HG02610 (cell line): Measurements from ENCODE around the gene ZNF74.

ENCODE experiments used
- ATAC-seq: cut with Tn5 transposase; IDR thresholded peaks from one replicate; pipeline ENCODE4 v1.9.1; 2021; ENCODE audit warnings: mild to moderate bottlenecking, moderate library complexity; ENCODE audit not compliant: unreplicated experiment

Gene ZNF74

DNA sequence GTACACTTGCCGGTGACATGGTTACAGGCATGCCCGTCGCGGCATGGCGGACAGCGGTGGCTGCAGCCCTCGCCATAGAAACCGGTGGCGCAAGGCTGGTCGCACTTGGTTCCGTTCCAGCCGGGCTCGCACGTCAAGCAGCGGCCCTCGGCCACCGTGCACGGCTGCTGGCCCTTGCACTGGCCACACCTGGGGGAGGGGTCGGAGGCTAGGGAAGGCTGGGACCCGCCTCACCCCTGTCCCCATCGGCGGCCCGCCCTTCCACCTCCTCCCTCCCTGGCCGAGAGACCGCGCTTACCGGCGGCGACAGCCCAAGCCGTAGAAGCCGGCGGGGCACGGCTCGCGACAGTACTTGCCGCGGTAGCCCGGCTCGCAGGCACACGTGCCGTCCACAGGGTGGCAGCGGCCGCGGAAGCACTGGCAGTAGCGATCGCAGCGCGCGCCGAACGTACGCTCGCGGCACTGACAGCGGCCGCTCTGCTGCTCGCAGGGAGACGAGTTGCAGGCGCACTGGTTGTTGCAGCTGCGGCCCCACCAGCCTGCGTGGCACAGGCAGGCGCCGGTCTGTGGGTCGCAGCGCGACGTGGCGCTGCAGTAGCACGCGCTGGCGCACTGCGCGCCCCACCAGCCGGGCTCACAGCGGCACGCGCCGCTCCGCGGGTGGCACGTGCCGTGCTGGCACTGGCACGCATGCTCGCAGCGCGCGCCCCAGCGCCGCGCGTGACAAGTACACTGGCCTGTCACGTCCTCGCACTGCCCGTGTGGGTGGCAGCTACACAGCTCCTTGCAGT, 37.0 kb downstream of the ZNF74 start:
- no peak for ATAC-seq

GRCh38 chr22:20431511-20432192, 37.7 kb downstream of the ZNF74 start:
- ATAC-seq: no peak

DNA sequence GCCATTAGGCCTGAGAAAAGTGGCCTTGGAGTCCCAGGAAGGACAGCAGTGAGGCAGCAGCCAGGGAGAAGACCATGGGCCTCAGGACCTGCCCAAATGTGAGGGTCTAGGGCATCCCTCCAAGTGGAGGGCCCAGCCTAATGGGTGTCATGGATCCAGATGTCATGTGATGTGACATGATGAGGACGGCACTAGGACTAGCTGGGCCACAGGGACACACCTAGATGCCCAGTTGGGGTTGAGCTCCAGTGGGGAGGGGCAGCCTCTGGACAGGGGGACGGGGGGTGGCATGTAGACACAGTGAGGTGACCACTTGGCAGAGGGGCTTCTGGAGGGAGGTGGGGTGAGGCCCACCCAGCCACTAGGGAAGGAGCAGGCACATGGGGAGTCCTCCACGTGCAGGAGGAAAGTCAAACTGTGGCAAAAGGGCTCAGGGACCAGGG, 38.3 kb downstream of the ZNF74 start:
- no peak for ATAC-seq

- ATAC-seq: no peak
Measured at GRCh38 chr22:20433191-20433590, 39.2 kb downstream of the ZNF74 start.

- no peak for ATAC-seq
Measured at GRCh38 chr22:20433686-20434241, 39.8 kb downstream of the ZNF74 start.

GRCh38 chr22:20434264-20434751, 40.4 kb downstream of the ZNF74 start:
- ATAC-seq: no peak

DNA sequence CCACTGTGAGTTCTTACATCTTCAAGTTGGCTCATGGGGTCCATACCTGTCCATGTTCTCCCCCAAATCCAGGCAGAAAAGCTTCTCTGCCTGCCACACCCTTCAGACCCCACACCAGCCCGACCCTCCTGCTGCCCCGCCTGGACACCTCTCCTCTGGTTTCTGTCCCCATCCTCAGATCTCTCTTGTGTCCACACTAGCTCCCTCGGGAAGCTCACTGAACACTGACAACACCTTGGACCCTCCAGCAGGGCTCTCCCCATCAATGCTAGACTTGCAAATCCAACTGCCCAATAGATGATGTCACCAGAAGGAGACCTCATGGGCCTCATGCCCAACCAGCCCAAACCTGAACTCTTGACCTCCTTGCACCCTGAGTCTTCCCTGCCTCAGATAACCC, 40.8 kb downstream of the ZNF74 start:
- ATAC-seq: no peak

GRCh38 chr22:20435436-20436306, 41.7 kb downstream of the ZNF74 start:
- no peak for ATAC-seq

GRCh38 chr22:20436307-20436767, 42.4 kb downstream of the ZNF74 start:
- ATAC-seq: no peak

- ATAC-seq: no peak
Measured at GRCh38 chr22:20436768-20437612, 43.0 kb downstream of the ZNF74 start.

- no peak for ATAC-seq
Measured at GRCh38 chr22:20437613-20438426, 43.9 kb downstream of the ZNF74 start, which contains the start of gene SCARF2. SCARF2 (minus strand) TSS chr22:20437825; CDS start chr22:20437754, 71 bp downstream.

DNA sequence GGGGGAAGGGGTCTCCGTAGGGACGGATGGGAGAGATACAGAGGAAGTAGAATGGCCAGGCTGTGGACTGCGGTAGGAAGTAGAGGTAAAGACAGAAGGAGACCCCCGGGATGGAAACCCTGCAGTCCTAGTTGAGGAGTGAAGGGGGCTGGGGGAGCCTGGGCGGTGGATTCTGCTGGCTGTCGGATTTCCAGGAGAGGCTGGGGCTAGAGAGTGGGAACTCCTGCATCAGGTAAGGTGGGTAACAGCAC, 44.4 kb downstream of the ZNF74 start:
- no peak for ATAC-seq

GRCh38 chr22:20438678-20439492, 44.9 kb downstream of the ZNF74 start:
- ATAC-seq: no peak

- ATAC-seq: no peak
Measured at GRCh38 chr22:20439556-20439927, 45.6 kb downstream of the ZNF74 start.

DNA sequence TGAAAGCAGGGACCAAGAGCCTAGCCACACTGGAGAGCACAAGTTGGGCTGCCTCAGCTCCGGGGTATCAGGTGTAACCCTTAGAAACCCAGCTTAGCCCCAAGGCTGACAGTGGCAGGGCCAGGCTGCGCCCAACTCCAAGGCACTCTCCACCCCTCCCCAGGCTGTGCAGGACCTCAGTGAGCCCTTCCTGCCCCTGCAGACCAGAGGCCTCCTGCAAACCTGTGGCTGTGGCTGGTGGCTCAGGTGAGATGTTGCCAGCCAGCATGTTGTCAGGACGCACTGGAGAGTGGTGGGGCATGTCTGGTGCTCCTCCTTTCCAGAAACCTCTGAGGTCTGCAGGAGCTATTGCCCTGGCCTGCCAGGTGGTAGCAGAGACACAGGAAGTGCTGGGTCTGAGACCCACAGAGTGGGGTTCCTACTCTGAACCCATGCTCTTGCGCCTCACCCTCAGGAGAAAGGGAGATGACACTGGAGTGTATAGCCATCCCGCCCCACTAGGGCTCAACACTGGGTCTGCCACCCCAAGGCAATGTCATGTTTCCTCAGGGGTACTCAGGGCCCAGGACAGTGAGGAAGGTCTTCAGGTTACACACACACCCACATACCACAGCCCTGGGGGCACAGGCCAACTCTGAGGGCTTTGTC, 46.1 kb downstream of the ZNF74 start:
- ATAC-seq: no peak

- ATAC-seq: no peak
Measured at GRCh38 chr22:20440637-20441591, 47.0 kb downstream of the ZNF74 start.
